WTC11 (cell line): Measurements from ENCODE around the gene PRRT4.

Experiments
- AFF4 ChIP-seq: sonication (generic); formaldehyde crosslinking; IDR thresholded peaks from 2 replicates; pipeline ENCODE4 v1.8.1; 2023; ENCODE audit warnings: mild to moderate bottlenecking, missing genetic modification reagents, borderline replicate concordance
- CTCF ChIP-seq: fragments of 200-600 bp; IDR thresholded peaks from 2 replicates; pipeline ENCODE4 v1.8.0; 2022; ENCODE audit warnings: antibody characterized with exemption
- GABPB1 ChIP-seq: sonication (generic); formaldehyde crosslinking; IDR thresholded peaks from 2 replicates; pipeline ENCODE4 v1.8.1; 2023; ENCODE audit warnings: mild to moderate bottlenecking, missing genetic modification reagents
- MAX ChIP-seq: sonication (generic); formaldehyde crosslinking; IDR thresholded peaks from 2 replicates; pipeline ENCODE4 v1.8.0; 2022; ENCODE audit warnings: mild to moderate bottlenecking, missing genetic modification reagents
- MLX ChIP-seq: sonication (generic); formaldehyde crosslinking; IDR thresholded peaks from 2 replicates; pipeline ENCODE4 v1.8.1; 2023; ENCODE audit warnings: mild to moderate bottlenecking, missing genetic modification reagents, moderate library complexity
- NFYB ChIP-seq: sonication (generic); formaldehyde crosslinking; conservative IDR thresholded peaks from 2 replicates; pipeline ENCODE4 v1.8.0; 2022; ENCODE audit warnings: low read depth, missing genetic modification reagents
- SOX15 ChIP-seq: fragments of 250-450 bp; sonication (Bioruptor Pico); IDR thresholded peaks from 2 replicates; pipeline ENCODE4 v1.9.0; 2021; ENCODE audit warnings: mild to moderate bottlenecking
- ZNF219 ChIP-seq: sonication (generic); formaldehyde crosslinking; IDR thresholded peaks from 2 replicates; pipeline ENCODE4 v1.8.0; 2023; ENCODE audit warnings: missing genetic modification reagents, mild to moderate bottlenecking, borderline replicate concordance
- ZNF416 ChIP-seq: fragments of 250-450 bp; sonication (Bioruptor Pico); IDR thresholded peaks from 2 replicates; pipeline ENCODE4 v1.9.0; 2021; ENCODE audit warnings: mild to moderate bottlenecking, inconsistent platforms

GRCh38 chr7:128303643-128304042, 57.8 kb downstream of the PRRT4 start:
- no peak for TF ChIP-seq CTCF
- TF ChIP-seq MAX (CRISPR knock-in tag), result no peak
- no peak for TF ChIP-seq ZNF416 (CRISPR knock-in tag)
- no peak for TF ChIP-seq SOX15
- TF ChIP-seq GABPB1, result no peak
- no peak for TF ChIP-seq AFF4
- TF ChIP-seq MLX, result no peak
- no peak for TF ChIP-seq NFYB (CRISPR knock-in tag)
- TF ChIP-seq ZNF219 (CRISPR knock-in tag), result no peak
